K562 (cell line): Measurements from ENCODE around the gene HSPA1L. TPM values are rescaled to one million over a fixed set of nuclear protein-coding genes. Genes with fewer than 3 reads are reported as not detected.
A peak's percentile ranks its signal among the peaks of the same experiment; 100 is the strongest.

Experiments
- ARID3B ChIP-seq: fragments of 250-450 bp; sonication (Bioruptor Pico); IDR thresholded peaks from 2 replicates; pipeline ENCODE4 v1.4.0; 2020; ENCODE audit warnings: borderline replicate concordance
- CTBP1 ChIP-seq: fragments of 450-650 bp; IDR thresholded peaks from 2 replicates; pipeline ENCODE4 v1.6.1; 2016; ENCODE audit warnings: borderline replicate concordance
- DMBX1 ChIP-seq: fragments of 250-450 bp; sonication (Bioruptor Pico); IDR thresholded peaks from 2 replicates; pipeline ENCODE4 v1.8.0; 2022; ENCODE audit warnings: inconsistent platforms, mild to moderate bottlenecking, moderate library complexity, borderline replicate concordance
- DPF2 ChIP-seq: fragments of 450-650 bp; IDR thresholded peaks from 2 replicates; pipeline ENCODE4 v1.6.1; 2016
- FOXM1 ChIP-seq, 2 experiments: fragments of 450-650 bp in 1 of 2; sonication (generic) in 1 of 2; formaldehyde crosslinking in 1 of 2; IDR thresholded peaks; 2 replicates each; pipeline versions ENCODE4 v1.6.1 to v1.9.0; 2017 to 2022; ENCODE audit warnings: low read depth in 2 of 2, mild to moderate bottlenecking in 2 of 2, missing genetic modification reagents in 1 of 2, moderate library complexity in 1 of 2
- GMEB1 ChIP-seq: fragments of 250-450 bp; sonication (Bioruptor Pico); IDR thresholded peaks from 2 replicates; pipeline ENCODE4 v1.4.0; 2020; ENCODE audit warnings: mild to moderate bottlenecking
- HMG20B ChIP-seq: fragments of 250-450 bp; sonication (Bioruptor Pico); IDR thresholded peaks from 2 replicates; pipeline ENCODE4 v1.5.0; 2021; ENCODE audit warnings: mild to moderate bottlenecking
- HMGXB4 ChIP-seq: sonication (generic); formaldehyde crosslinking; IDR thresholded peaks from 2 replicates; pipeline ENCODE4 v1.8.1; 2023; ENCODE audit warnings: mild to moderate bottlenecking, missing genetic modification reagents
- MLX ChIP-seq, 2 experiments: fragments of 450-650 bp in 1 of 2; sonication (generic) in 1 of 2; formaldehyde crosslinking; conservative IDR thresholded peaks; 2 replicates each; pipeline versions ENCODE4 v1.4.0 to v1.8.1; 2020 to 2022; ENCODE audit warnings: mild to moderate bottlenecking in 1 of 2, missing genetic modification reagents in 1 of 2
- NRF1 ChIP-seq, 2 experiments: fragments of 450-650 bp; IDR thresholded peaks in 1 of 2; conservative IDR thresholded peaks in 1 of 2; 2 replicates each; pipeline ENCODE4 v1.6.1; 2014; ENCODE audit warnings: mild to moderate bottlenecking in 2 of 2
- PREB ChIP-seq: sonication (generic); formaldehyde crosslinking; IDR thresholded peaks from 2 replicates; pipeline ENCODE4 v1.8.1; 2023; ENCODE audit warnings: mild to moderate bottlenecking, missing genetic modification reagents
- RBM14 ChIP-seq: fragments of 200-400 bp; formaldehyde crosslinking; IDR thresholded peaks from 2 replicates; pipeline ENCODE4 v1.6.1; 2018; ENCODE audit warnings: low read depth, mild to moderate bottlenecking, low read length, moderate library complexity, borderline replicate concordance; ENCODE audit not compliant: insufficient read depth
- SFPQ ChIP-seq: fragments of 200-400 bp; formaldehyde crosslinking; IDR thresholded peaks from 2 replicates; pipeline ENCODE4 v1.6.1; 2017; ENCODE audit warnings: mild to moderate bottlenecking, low read depth, low read length, moderate library complexity
- ZKSCAN1 ChIP-seq: fragments of 150-350 bp; IDR thresholded peaks from 2 replicates; pipeline ENCODE4 v1.6.1; 2016; ENCODE audit warnings: low read depth, low read length
- ZNF41 ChIP-seq: fragments of 250-450 bp; sonication (Bioruptor Pico); conservative IDR thresholded peaks from 2 replicates; pipeline ENCODE4 v1.4.0; 2020; ENCODE audit warnings: mild to moderate bottlenecking
- polyA plus RNA-seq, 8 experiments: library from polyadenylated mRNA; depleted of rRNA in 4 of 8; stranded (reverse) in 5 of 8; unstranded in 3 of 8; fragments of >200 nt; fragmentation: Nextera tagmentation in 2 of 8; fragmentation: Illumina TruSeq in 1 of 8; extraction: Ambion mirVana in 2 of 8; extraction: Trizol in 1 of 8; gene quantifications; 2 replicates each; pipeline versions ENCODE4 v1.2.1 to v1.2.3, GENCODE V29; 2011 to 2014; ENCODE audit warnings: inconsistent platforms in 1 of 8, missing spikeins in 1 of 8
- total RNA-seq, 7 experiments: library from RNA; depleted of rRNA in 6 of 7; stranded (reverse); fragments of >200 nt in 6 of 7; fragmentation: Illumina TruSeq in 2 of 7; extraction: Trizol in 2 of 7; gene quantifications; 2 replicates each; pipeline versions ENCODE4 v1.2.1 to v1.2.3, GENCODE V29; 2011 to 2021; ENCODE audit warnings: low replicate concordance in 1 of 7

HSPA1L gene
- total and polyA plus RNA-seq, 9 of the 15 experiments (the other 6 are each of a cell fraction or from before 2014, with no cell fraction given), result 0.14 to 2.1 (median 1.3) TPM

- TF ChIP-seq ZKSCAN1, result no peak
- peak; percentile 40; the same call in 1 of the 2 replicates for TF ChIP-seq GMEB1
- TF ChIP-seq HMG20B, result 0 out of 2 replicates have a peak, but pooled peaks have one; percentile 22
- 0 out of 2 replicates have a peak, but pooled peaks have one; percentile 89 for TF ChIP-seq RBM14
- TF ChIP-seq MLX (CRISPR knock-in tag; conservative IDR thresholded peaks at IDR 0.05), result peak in 1 of 2 experiments; percentile 92; a peak in 3 of 4 replicates
- TF ChIP-seq HMGXB4 (CRISPR knock-in tag), result no peak
- peak; percentile 48 for TF ChIP-seq DPF2
- TF ChIP-seq NRF1 (conservative IDR thresholded peaks at IDR 0.05 in 1 of 2, IDR thresholded peaks at IDR 0.05 in 1 of 2), result peak; percentile 77 to 80
- TF ChIP-seq FOXM1 (IDR thresholded peaks at IDR 0.05; ENCODE audit: low read depth), result peak; percentile 91
- TF ChIP-seq FOXM1 (CRISPR knock-in tag; IDR thresholded peaks at IDR 0.05; ENCODE audit: low read depth), result no peak; the same call in 1 of the 2 replicates
- 0 out of 2 replicates have a peak, but pooled peaks have one; percentile 33 for TF ChIP-seq ZNF41 (CRISPR knock-in tag)
- TF ChIP-seq CTBP1, result peak; percentile 85
- no peak for TF ChIP-seq SFPQ
- no peak; the same call in 1 of the 2 replicates for TF ChIP-seq DMBX1 (CRISPR knock-in tag)
- 0 out of 2 replicates have a peak, but pooled peaks have one; percentile 64 for TF ChIP-seq ARID3B (CRISPR knock-in tag)
- peak; percentile 99 for TF ChIP-seq PREB (CRISPR knock-in tag)
Measured at GRCh38 chr6:31862344-31863235, 47.5 kb upstream of the HSPA1L start, which contains the start of gene NEU1 (continued).
